ENCODE data around the gene MORN1.

The MORN1 gene

DNA sequence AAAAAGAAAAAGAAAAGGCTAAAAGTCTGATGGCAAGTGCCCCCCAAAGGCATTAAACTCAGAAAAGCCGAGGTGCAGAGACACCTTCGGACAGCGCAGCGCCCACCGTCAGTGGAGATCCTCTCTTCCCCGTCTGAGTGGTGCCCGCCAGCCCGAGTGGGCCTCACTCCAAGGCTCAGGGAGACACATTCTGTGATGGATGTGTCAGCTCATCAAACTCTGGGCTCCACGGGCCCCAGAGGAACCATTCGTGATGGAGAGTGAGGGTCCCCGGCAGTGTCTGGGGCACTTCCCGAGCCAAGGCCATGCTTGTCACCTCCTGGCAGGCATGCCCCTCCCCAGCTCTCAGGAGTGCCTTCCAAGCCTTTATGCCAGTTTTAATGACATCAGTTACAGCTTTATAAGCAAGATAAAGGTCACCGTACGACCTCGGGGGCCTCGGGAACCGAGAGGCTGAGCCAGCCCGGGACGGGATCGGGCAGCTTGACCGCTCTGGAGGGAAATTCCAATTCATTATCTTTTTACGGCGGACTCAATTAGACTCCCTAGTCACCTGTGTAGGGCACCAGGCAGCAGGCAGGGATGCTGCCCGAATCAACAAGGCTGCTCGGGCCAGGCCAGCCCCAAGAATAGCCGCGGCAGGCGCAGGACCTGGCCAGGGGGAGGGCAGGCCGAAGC, 49.5 kb downstream of the MORN1 start:
- Histone ChIP-seq H3K27me3 (ENCODE audit: control insufficient read depth, low read length) (no peaks in the 10 kb centered on the region), H3F3A (ENCODE audit: control insufficient read depth, insufficient read depth) (no peaks in the 10 kb centered on the region), H3K4me1 (ENCODE audit: control insufficient read depth, low read length) (no peaks in the 10 kb centered on the region), H3K4me3 (ENCODE audit: low read length) (no peak overlapping the region), H3K9me2 (replicated peaks; ENCODE audit: control insufficient read depth, low read length) (no peaks in the 10 kb centered on the region), H3K79me2 (ENCODE audit: control insufficient read depth, low read length) (no peaks in the 10 kb centered on the region), H3K9me3 (ENCODE audit: control insufficient read depth, insufficient read depth, low read length) (no peaks in the 10 kb centered on the region), H3K27ac (ENCODE audit: low read depth, low read length) (no peak overlapping the region), H3K4me2 (ENCODE audit: low read length) (no peak overlapping the region), H4K20me1 (ENCODE audit: control insufficient read depth, insufficient read depth, low read depth, low read length) (no peaks in the 10 kb centered on the region), H3K36me3 (ENCODE audit: control insufficient read depth, low read length) (no peaks in the 10 kb centered on the region)
- TF ChIP-seq, protein P1, sequence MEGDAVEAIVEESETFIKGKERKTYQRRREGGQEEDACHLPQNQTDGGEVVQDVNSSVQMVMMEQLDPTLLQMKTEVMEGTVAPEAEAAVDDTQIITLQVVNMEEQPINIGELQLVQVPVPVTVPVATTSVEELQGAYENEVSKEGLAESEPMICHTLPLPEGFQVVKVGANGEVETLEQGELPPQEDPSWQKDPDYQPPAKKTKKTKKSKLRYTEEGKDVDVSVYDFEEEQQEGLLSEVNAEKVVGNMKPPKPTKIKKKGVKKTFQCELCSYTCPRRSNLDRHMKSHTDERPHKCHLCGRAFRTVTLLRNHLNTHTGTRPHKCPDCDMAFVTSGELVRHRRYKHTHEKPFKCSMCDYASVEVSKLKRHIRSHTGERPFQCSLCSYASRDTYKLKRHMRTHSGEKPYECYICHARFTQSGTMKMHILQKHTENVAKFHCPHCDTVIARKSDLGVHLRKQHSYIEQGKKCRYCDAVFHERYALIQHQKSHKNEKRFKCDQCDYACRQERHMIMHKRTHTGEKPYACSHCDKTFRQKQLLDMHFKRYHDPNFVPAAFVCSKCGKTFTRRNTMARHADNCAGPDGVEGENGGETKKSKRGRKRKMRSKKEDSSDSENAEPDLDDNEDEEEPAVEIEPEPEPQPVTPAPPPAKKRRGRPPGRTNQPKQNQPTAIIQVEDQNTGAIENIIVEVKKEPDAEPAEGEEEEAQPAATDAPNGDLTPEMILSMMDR (IDR thresholded peaks at IDR 0.05; ENCODE audit: low read depth, low read length, poor library complexity, severe bottlenecking): no peak
- TF ChIP-seq EZH2phosphoT487 (IDR thresholded peaks at IDR 0.05; ENCODE audit: borderline replicate concordance, low read length): no peak

DNA sequence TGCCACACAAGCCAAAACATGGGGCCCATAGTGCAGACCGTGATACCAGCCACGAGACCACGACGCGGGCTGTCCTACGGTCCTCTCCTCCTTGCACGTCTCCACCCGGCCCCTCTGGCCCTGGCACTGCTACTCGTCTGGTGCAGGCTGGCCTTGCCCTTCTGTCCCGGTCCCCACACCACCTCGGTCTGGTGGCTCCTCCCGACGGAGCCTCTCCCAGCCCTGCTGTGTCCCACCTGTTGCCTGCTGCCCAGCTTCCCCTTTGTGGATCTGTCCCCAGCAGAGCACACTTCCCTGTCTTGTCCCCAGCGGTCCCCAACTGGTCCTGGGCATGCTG, 50.5 kb downstream of the MORN1 start:
- Histone ChIP-seq H3K79me2 (ENCODE audit: control insufficient read depth, low read length) (no peaks in the 10 kb centered on the region), H3F3A (ENCODE audit: control insufficient read depth, insufficient read depth) (no peaks in the 10 kb centered on the region), H3K9me3 (ENCODE audit: control insufficient read depth, insufficient read depth, low read length) (no peaks in the 10 kb centered on the region), H3K4me1 (ENCODE audit: control insufficient read depth, low read length) (no peaks in the 10 kb centered on the region), H3K4me2 (ENCODE audit: low read length) (no peak overlapping the region), H3K36me3 (ENCODE audit: control insufficient read depth, low read length) (no peaks in the 10 kb centered on the region), H4K20me1 (ENCODE audit: control insufficient read depth, insufficient read depth, low read depth, low read length) (no peaks in the 10 kb centered on the region), H3K4me3 (ENCODE audit: low read length) (no peak overlapping the region), H3K9me2 (replicated peaks; ENCODE audit: control insufficient read depth, low read length) (no peaks in the 10 kb centered on the region), H3K27me3 (ENCODE audit: control insufficient read depth, low read length) (no peaks in the 10 kb centered on the region), H3K27ac (ENCODE audit: low read depth, low read length) (no peak overlapping the region)
- TF ChIP-seq, protein P1 (IDR thresholded peaks at IDR 0.05; ENCODE audit: low read depth, low read length, poor library complexity, severe bottlenecking): no peak
- TF ChIP-seq EZH2phosphoT487 (IDR thresholded peaks at IDR 0.05; ENCODE audit: borderline replicate concordance, low read length): no peak

DNA sequence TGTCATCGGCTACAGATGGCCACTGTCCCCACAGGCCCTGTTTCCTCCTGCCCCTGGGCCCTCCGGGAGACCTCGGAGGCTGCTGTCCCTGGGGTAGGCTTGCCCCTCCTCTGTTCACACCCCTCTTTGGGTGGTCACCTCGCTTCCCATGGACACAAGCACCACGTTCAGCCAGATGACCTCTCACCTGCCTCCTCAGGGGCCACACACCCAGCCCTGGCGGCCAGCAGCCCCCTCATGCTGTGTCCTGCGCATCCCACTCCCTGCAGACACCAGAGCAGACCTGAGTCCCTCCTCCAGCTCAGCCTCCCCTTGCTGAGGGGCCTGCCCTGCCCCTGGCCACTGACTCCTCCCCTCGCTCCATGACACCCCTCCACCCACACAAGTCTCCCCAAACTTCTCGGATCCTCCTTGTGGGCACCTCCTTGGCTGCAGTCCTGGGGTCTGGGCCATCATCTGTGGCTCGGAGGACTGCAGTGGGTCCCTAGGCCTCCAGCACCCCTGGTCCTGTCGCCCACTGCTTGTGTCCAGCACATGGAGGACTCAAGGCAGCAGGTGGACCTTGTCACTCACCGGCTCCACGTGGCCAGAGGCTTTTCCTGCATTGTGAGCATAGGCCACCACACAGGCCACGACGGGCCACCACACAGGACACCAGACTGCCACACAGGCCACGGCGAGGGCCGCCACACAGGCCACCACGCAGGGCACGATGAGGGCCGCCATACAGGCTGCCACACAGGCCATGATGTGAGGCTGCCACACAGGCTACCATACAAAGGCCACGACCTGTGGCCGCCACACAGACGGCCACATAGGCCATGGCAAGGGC, 51.1 kb downstream of the MORN1 start:
- Histone ChIP-seq H3K4me1 (ENCODE audit: control insufficient read depth, low read length) (no peaks in the 10 kb centered on the region), H3K27me3 (ENCODE audit: control insufficient read depth, low read length) (no peaks in the 10 kb centered on the region), H4K20me1 (ENCODE audit: control insufficient read depth, insufficient read depth, low read depth, low read length) (no peaks in the 10 kb centered on the region), H3K4me2 (ENCODE audit: low read length) (no peak overlapping the region), H3F3A (ENCODE audit: control insufficient read depth, insufficient read depth) (no peaks in the 10 kb centered on the region), H3K9me2 (replicated peaks; ENCODE audit: control insufficient read depth, low read length) (no peaks in the 10 kb centered on the region), H3K4me3 (ENCODE audit: low read length) (no peak overlapping the region), H3K79me2 (ENCODE audit: control insufficient read depth, low read length) (no peaks in the 10 kb centered on the region), H3K9me3 (ENCODE audit: control insufficient read depth, insufficient read depth, low read length) (no peaks in the 10 kb centered on the region), H3K27ac (ENCODE audit: low read depth, low read length) (no peak overlapping the region), H3K36me3 (ENCODE audit: control insufficient read depth, low read length) (no peaks in the 10 kb centered on the region)
- TF ChIP-seq, protein P1 (IDR thresholded peaks at IDR 0.05; ENCODE audit: low read depth, low read length, poor library complexity, severe bottlenecking): no peak
- no peak for TF ChIP-seq EZH2phosphoT487 (IDR thresholded peaks at IDR 0.05; ENCODE audit: borderline replicate concordance, low read length)
